Lower lobe of right lung (tissue), 2 donors: ENCODE results near the gene ANKRD9. TPM values are rescaled to one million over a fixed set of nuclear protein-coding genes. Genes with fewer than 3 reads are reported as not detected.

Source experiments
- ATAC-seq, 2 donors: fragments of 200-7000 bp; cut with Tn5 transposase; one replicate each; pipeline ENCODE4 v1.9.1; 2020 to 2022; ENCODE audit warnings: mild to moderate bottlenecking in 2 of 2, moderate library complexity in 2 of 2
- DNase-seq: peaks from one replicate; pipeline ENCODE4 v3.0.0-alpha.2; 2020
- H3K27ac ChIP-seq: fragments of 200-600 bp; one replicate; pipeline ENCODE4 v1.8.0; 2022
- H3K27me3 ChIP-seq: fragments of 200-600 bp; one replicate; pipeline ENCODE4 v1.8.0; 2022; ENCODE audit warnings: low read depth
- H3K36me3 ChIP-seq: fragments of 200-600 bp; one replicate; pipeline ENCODE4 v1.8.0; 2022; ENCODE audit warnings: mild to moderate bottlenecking
- H3K4me1 ChIP-seq: fragments of 200-600 bp; one replicate; pipeline ENCODE4 v1.8.0; 2022
- H3K4me3 ChIP-seq: fragments of 200-600 bp; one replicate; pipeline ENCODE4 v1.8.0; 2022; ENCODE audit warnings: mild to moderate bottlenecking
- H3K9me3 ChIP-seq: fragments of 200-600 bp; one replicate; pipeline ENCODE4 v1.8.0; 2022
- CTCF ChIP-seq: fragments of 200-600 bp; IDR thresholded peaks from one replicate; pipeline ENCODE4 v1.8.0; 2022; ENCODE audit warnings: antibody characterized with exemption, mild to moderate bottlenecking
- intact Hi-C: fragments of 100-400 bp; cut with DNase I; formaldehyde crosslinking; loops from one replicate; pipeline ENCODE4 v1.11.0; 2022
- total RNA-seq: library from RNA; stranded (reverse); fragmentation: NEBNext Ultra II Directional; extraction: Animal tissue kit (Norgen Biotek cat#: 25700); gene quantifications from one replicate; pipeline ENCODE4 v1.2.1, GENCODE V29; 2021
- donor health status: DM: no; HTN: yes; CAD: no; lungs with severe emphysema.

ANKRD9 gene
- total RNA-seq, 1 donor from 2014 or later, result 19.5 TPM

GRCh38 chr14:102540315-102541028, 30.9 kb upstream of the ANKRD9 start:
- Histone ChIP-seq H3K36me3 (no peaks in the 10 kb centered on the region), H3K4me1 (peaks cover 12% of the 10 kb centered on the region), H3K4me3 (no peak overlapping the region), H3K27ac (no peak overlapping the region), H3K27me3 (peaks cover 21% of the 10 kb centered on the region), H3K9me3 (no peaks in the 10 kb centered on the region)
- ATAC-seq (no peak), DNase-seq (no peak)
- intact Hi-C loops, result no loop called here
- no peak for TF ChIP-seq CTCF

- ATAC-seq (no peak), DNase-seq (no peak)
- Histone ChIP-seq H3K4me3 (no peak overlapping the region), H3K27ac (no peak overlapping the region), H3K27me3 (peaks cover 14% of the 10 kb centered on the region), H3K4me1 (peaks cover 7% of the 10 kb centered on the region), H3K36me3 (no peaks in the 10 kb centered on the region), H3K9me3 (no peaks in the 10 kb centered on the region)
- no peak for TF ChIP-seq CTCF
- intact Hi-C loops, result no loop called here
Measured at GRCh38 chr14:102539544-102540314, 30.2 kb upstream of the ANKRD9 start.

GRCh38 chr14:102538602-102539543, 29.3 kb upstream of the ANKRD9 start:
- Histone ChIP-seq H3K27me3 (peaks cover 7% of the 10 kb centered on the region), H3K36me3 (no peaks in the 10 kb centered on the region), H3K9me3 (no peaks in the 10 kb centered on the region), H3K27ac (no peak overlapping the region), H3K4me1 (no peaks in the 10 kb centered on the region), H3K4me3 (no peak overlapping the region)
- intact Hi-C loops, result no loop called here
- no peak for DNase-seq
- TF ChIP-seq CTCF, result no peak
- peak in 1 of 2 donors; percentile 4 for ATAC-seq

GRCh38 chr14:102537981-102538601, 28.5 kb upstream of the ANKRD9 start:
- ATAC-seq (no peak), DNase-seq (no peak)
- intact Hi-C loops, result no loop called here
- Histone ChIP-seq H3K36me3 (no peaks in the 10 kb centered on the region), H3K27ac (no peak overlapping the region), H3K9me3 (no peaks in the 10 kb centered on the region), H3K27me3 (peaks cover under 1% of the 10 kb centered on the region), H3K4me1 (no peaks in the 10 kb centered on the region), H3K4me3 (no peak overlapping the region)
- no peak for TF ChIP-seq CTCF

GRCh38 chr14:102532204-102532658, 22.7 kb upstream of the ANKRD9 start:
- no peak overlapping the region for H3K27ac ChIP-seq
- no peak for TF ChIP-seq CTCF
- no peaks in the 10 kb centered on the region for H3K9me3 ChIP-seq
- H3K4me3 ChIP-seq, result no peak overlapping the region
- intact Hi-C loops, result no loop called here
- DNase-seq, result no peak
- no peaks in the 10 kb centered on the region for H3K27me3 ChIP-seq
- no peaks in the 10 kb centered on the region for H3K36me3 ChIP-seq
- H3K4me1 ChIP-seq, result peaks cover 6% of the 10 kb centered on the region
- no peak for ATAC-seq
